AG10803 (cell line): ENCODE data around the gene DOCK1.

Experiments
- DNase-seq: peaks from one replicate; pipeline ENCODE4 v3.0.0; 2010; ENCODE audit warnings: low read depth
- H3K4me3 ChIP-seq: 2 replicates; pipeline ENCODE4 v1.5.1; 2011; ENCODE audit warnings: mild to moderate bottlenecking, low read length, control low read depth
- TF ChIP-seq, protein P1 (sequence below): conservative IDR thresholded peaks from 2 replicates; pipeline ENCODE4 v1.5.1; 2011; ENCODE audit warnings: mild to moderate bottlenecking, low read length, control low read depth, inconsistent platforms

Gene DOCK1

DNA sequence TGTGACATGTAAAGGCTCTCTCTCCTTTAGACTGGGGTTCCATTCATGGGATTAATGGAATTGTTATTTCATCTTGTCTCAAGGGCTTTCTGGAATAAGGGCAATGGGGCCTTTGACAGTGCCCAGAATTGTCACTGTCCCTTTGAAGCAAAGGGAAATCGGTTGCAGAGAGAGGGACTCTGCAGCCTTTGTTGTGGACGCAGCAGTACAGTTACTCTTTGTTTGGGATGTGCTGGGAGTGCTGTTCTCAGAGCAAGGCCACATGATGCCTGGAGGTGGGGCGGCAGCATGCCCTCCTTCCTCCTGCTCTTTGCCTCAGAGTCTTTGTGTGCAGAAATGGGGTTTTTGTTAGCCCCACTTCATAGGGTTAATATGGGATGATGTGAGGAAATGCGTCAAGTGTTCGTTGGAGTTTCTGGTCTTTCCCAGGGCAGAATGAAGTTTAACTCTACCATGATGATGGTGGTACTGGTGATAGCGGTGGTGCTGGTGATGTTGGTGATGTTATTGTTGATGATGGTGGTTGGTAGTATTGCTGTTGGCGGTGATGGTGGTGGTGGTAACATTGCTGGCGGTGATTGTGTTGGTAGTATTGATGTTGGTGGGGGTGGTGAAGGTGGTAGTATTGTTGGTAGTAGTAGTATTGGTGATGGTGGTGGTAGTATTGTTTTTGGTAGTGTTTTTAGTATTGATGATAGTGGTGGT, 45.3 kb downstream of the DOCK1 start:
- no peak for DNase-seq
- H3K4me3 ChIP-seq, result no peak overlapping the region
- TF ChIP-seq, protein P1, sequence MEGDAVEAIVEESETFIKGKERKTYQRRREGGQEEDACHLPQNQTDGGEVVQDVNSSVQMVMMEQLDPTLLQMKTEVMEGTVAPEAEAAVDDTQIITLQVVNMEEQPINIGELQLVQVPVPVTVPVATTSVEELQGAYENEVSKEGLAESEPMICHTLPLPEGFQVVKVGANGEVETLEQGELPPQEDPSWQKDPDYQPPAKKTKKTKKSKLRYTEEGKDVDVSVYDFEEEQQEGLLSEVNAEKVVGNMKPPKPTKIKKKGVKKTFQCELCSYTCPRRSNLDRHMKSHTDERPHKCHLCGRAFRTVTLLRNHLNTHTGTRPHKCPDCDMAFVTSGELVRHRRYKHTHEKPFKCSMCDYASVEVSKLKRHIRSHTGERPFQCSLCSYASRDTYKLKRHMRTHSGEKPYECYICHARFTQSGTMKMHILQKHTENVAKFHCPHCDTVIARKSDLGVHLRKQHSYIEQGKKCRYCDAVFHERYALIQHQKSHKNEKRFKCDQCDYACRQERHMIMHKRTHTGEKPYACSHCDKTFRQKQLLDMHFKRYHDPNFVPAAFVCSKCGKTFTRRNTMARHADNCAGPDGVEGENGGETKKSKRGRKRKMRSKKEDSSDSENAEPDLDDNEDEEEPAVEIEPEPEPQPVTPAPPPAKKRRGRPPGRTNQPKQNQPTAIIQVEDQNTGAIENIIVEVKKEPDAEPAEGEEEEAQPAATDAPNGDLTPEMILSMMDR, result no peak

DNA sequence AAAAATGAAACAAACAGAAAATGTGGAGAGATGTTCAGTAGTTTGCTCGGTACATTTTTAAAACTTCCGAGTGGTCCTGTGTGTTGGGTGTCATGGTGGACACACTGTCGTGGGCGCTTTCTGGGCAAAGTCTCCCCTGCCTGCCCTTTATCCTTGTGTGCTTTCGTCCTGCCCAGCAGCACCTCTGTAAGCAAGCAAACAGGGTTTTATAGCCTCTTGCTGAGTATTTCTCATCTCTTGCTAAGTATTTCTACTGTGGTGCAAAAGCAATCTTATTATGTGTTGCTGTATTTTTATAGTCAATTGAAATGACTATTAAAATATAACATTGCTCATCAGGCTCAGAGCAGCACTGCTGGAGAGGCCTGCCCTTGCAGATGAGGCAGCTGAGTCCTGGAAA, 48.7 kb downstream of the DOCK1 start:
- no peak for DNase-seq
- TF ChIP-seq, protein P1, result no peak
- H3K4me3 ChIP-seq, result no peak overlapping the region

DNA sequence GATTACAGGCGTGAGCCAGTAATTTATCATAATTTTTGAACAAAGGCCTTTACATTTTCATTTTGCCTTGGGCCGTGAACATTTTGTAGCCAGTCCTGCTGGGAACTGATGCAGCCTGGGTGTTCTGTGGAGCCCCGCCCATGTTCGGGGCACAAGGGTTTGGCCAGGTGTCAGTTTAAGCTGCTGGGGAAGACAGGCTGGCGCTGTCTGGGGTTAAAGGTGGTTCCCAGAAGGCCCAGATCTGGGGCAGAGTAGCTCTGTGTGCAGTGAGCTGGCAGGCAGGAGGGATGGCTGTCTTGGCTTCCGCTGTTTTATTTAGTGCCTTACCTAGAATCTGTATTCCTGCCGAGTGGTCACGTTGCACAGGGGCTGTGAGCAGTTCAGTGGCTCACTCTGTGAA, 50.2 kb downstream of the DOCK1 start:
- TF ChIP-seq, protein P1, result no peak

DNA sequence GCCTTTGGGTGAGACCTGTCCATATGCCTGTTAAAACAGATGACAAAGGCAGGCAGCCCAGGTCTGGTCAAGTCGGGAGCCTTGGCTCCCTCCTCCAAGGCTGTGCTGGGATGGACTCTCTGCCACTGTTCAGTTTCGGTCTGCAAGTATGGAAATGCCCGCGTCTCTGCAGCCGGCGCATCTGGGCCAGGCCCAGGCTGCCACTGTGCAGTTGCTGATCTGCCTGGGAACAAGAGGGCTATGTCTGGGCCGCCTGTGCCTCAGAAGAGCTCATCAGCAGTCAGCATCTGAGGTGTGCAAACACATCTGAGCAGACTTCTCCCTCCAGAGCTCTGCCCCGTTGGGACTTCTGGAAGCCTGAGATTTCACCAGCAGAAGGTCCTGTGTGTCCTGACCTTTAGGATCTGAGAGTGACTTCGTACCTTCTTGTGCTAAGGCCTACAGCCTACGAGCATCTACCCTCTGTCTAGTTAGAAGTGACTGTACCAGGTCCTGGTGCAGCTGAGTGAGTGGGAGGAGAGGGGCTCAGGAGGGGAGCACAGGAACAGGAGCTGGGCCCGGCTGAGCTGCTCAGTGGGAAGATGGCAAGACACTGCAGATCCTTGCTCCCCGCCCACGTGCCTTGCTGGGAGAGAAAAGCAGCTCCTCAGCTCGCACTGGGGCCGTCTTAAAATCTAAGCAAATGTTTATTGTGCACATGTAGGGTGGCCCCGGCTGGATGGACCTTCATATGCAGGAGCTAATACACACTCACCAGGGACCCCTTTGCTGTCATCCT, 50.9 kb downstream of the DOCK1 start:
- DNase-seq, result no peak
- no peak overlapping the region for H3K4me3 ChIP-seq
- TF ChIP-seq, protein P1, result no peak

More for the DNA sequence above, 50.2 kb downstream of the DOCK1 start:
- DNase-seq, result no peak
- no peak overlapping the region for H3K4me3 ChIP-seq

DNA sequence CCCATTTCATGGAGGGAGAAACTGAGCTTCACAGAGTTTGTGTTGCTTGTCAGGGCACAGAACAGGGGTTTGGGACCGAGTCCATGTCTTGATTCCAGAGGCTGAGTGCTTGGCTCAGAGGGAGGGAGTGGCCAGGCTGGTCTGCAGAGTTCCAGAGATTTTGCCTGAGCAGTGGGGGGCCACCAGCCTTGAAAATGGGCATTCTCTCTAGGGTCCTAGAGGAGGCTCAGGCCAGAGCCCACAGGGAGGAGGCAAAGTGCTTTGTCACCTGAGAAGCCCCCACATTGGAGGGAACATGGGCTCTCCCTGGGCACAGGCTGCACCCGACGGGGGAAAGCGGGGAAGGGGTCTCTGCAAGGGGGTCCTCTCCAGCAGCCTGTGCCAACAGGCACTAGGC, 51.5 kb downstream of the DOCK1 start:
- no peak overlapping the region for H3K4me3 ChIP-seq
- TF ChIP-seq, protein P1, result no peak
- no peak for DNase-seq

DNA sequence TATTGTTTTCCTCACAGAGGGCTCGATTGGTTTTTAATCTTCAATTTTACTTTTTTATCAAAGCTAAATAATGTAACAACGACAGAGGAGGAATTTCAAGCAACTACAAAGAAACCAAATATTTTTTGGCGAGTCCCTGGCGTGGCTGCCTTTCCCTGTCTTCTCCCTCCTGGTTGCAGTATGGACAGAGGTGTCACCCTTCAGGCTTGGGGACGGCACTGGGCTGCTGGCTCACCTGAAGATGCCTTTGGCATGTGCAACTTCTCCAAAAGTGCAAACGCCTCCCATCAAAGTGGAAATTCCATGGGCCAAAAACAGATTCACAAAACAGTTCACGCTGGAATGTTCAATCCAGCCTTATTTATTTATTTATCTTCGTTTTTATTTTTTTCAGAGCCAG, 51.9 kb downstream of the DOCK1 start:
- no peak overlapping the region for H3K4me3 ChIP-seq
- no peak for DNase-seq
- TF ChIP-seq, protein P1, result no peak

DNA sequence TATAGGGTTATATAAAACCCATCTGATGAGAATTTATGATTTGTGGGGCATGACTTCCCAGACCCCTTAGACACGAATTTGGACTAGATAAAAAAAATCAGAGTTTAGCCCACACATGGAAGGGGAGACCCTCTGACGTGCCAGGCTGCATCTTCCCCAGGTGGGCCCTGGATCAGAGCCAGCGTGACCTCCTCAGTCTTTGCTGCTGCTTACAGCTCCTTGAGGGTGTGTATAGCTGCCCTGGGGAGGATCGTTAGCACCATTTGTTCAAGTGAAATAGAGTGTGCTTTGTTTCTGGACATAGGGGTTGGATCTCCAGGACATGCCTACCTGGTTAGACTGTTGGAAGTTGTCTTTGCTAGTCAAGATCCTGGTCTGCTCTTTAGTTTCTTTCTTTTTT, 54.2 kb downstream of the DOCK1 start:
- no peak for DNase-seq
- TF ChIP-seq, protein P1, result no peak
- no peak overlapping the region for H3K4me3 ChIP-seq
